Esophagus muscularis mucosa (tissue), 4 donors: ENCODE measurements around the gene VEPH1. TPM values are rescaled to one million over a fixed set of nuclear protein-coding genes. Genes with fewer than 3 reads are reported as not detected.

Source experiments
- DNase-seq: peaks from one replicate; pipeline ENCODE4 v3.0.0-alpha.2; 2017; ENCODE audit errors: extremely low spot score
- H3K27ac ChIP-seq, 4 donors: fragments of 200-600 bp; sonication (generic); replicated peaks in 1 of 4; 1 replicate in 3 of 4; 2 replicates in 1 of 4; pipeline ENCODE4 v1.5.1; 2016 to 2019; ENCODE audit warnings: mild to moderate bottlenecking in 1 of 4
- H3K27me3 ChIP-seq, 4 donors: fragments of 200-600 bp; sonication (generic); one replicate each; pipeline versions ENCODE4 v1.5.1 to v1.6.0; 2016 to 2019
- H3K36me3 ChIP-seq, 4 donors: fragments of 200-600 bp; sonication (generic); one replicate each; pipeline ENCODE4 v1.5.1; 2016 to 2019
- H3K4me1 ChIP-seq, 4 donors: fragments of 200-600 bp; sonication (generic); one replicate each; pipeline ENCODE4 v1.5.1; 2016 to 2019
- H3K4me3 ChIP-seq, 4 donors: fragments of 200-600 bp; sonication (generic); 1 replicate in 2 of 4; 2 replicates in 2 of 4; pipeline ENCODE4 v1.5.1; 2016 to 2019; ENCODE audit warnings: mild to moderate bottlenecking in 4 of 4, moderate library complexity in 1 of 4
- H3K9me3 ChIP-seq, 4 donors: fragments of 200-600 bp; sonication (generic); 1 replicate in 3 of 4; 2 replicates in 1 of 4; pipeline ENCODE4 v1.5.1; 2016 to 2019
- CTCF ChIP-seq, 3 experiments: fragments of 200-600 bp in 2 of 3; fragments of 450-650 bp in 1 of 3; sonication (generic) in 2 of 3; IDR thresholded peaks; one replicate each; pipeline ENCODE4 v1.5.1; 2017 to 2019; ENCODE audit warnings: antibody characterized with exemption in 3 of 3, mild to moderate bottlenecking in 2 of 3, moderate library complexity in 1 of 3
- EP300 ChIP-seq: sonication (generic); formaldehyde crosslinking; IDR thresholded peaks from one replicate; pipeline ENCODE4 v1.6.1; 2017; ENCODE audit warnings: antibody characterized with exemption
- POLR2A ChIP-seq: fragments of 450-650 bp; IDR thresholded peaks from one replicate; pipeline ENCODE4 v1.6.1; 2017; ENCODE audit warnings: antibody characterized with exemption, moderate library complexity, mild to moderate bottlenecking, low read depth
- POLR2AphosphoS5 ChIP-seq, 2 donors: sonication (generic); formaldehyde crosslinking; IDR thresholded peaks; one replicate each; pipeline ENCODE4 v1.6.1; 2017; ENCODE audit warnings: antibody characterized with exemption in 2 of 2
- WGBS: methylation state at CpG from one replicate; pipeline ENCODE4 v1.1.5; 2018; 5-methylcytosine and 5-hydroxymethylcytosine counted together
- intact Hi-C: fragments of 100-400 bp; cut with DNase I; formaldehyde crosslinking; loops from one replicate; pipeline ENCODE4 v1.15.1; 2023
- total RNA-seq, 4 donors: library from RNA; depleted of rRNA; stranded (reverse); fragments of >200 nt; gene quantifications; one replicate each; pipeline versions ENCODE4 v1.1.0 to v1.2.1, GENCODE V29; 2016

The VEPH1 gene
- total RNA-seq, 4 donors from 2014 or later: 0.23 to 1.2 (median 0.52) TPM; not detected in 1

DNA sequence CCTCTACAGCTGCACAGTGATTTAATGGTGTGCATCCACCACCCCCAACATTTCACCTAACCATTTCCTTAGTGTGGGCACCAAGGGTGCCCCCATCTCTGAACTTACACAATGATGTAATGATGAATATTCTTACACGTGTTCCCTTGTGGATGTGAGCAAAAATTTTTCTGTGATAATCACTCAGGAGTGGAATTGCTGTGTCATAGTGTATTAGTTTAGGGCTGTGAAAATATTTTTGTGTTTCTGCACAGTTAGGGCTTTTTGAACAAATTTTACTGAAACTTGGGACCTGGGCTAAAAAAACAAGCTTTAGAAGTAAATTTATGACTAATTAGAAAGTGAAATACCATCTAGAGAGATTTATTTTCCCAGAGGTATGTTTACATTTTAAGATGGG is 208.7 kb downstream of the VEPH1 start:
- 41% methylated on average over 1 of the region's 1 CpG for WGBS
- Histone ChIP-seq H3K36me3 (no peaks in the 10 kb centered on the region), H3K9me3 (no peaks in the 10 kb centered on the region), H3K4me3 (no peak overlapping the region), H3K4me1 (no peaks in the 10 kb centered on the region), H3K27ac (no peak overlapping the region), H3K27me3 (no peaks in the 10 kb centered on the region)
- intact Hi-C loops: no loop called here
- TF ChIP-seq POLR2AphosphoS5 (IDR thresholded peaks at IDR 0.05) (no peak), CTCF (IDR thresholded peaks at IDR 0.05) (no peak), EP300 (no peak), POLR2A (no peak)
- no peak for DNase-seq

GRCh38 chr3:157290766-157291165 is 212.4 kb downstream of the VEPH1 start:
- H3K27ac ChIP-seq: no peak overlapping the region
- H3K36me3 ChIP-seq: no peaks in the 10 kb centered on the region
- 55% methylated on average over 2 of the region's 2 CpGs for WGBS
- no peaks in the 10 kb centered on the region for H3K9me3 ChIP-seq
- H3K4me3 ChIP-seq: no peak overlapping the region
- intact Hi-C loops: no loop called here
- no peak for DNase-seq
- TF ChIP-seq POLR2A (no peak), CTCF (IDR thresholded peaks at IDR 0.05) (no peak), EP300 (no peak), POLR2AphosphoS5 (IDR thresholded peaks at IDR 0.05) (no peak)
- H3K4me1 ChIP-seq: no peaks in the 10 kb centered on the region
- H3K27me3 ChIP-seq: no peaks in the 10 kb centered on the region

DNA sequence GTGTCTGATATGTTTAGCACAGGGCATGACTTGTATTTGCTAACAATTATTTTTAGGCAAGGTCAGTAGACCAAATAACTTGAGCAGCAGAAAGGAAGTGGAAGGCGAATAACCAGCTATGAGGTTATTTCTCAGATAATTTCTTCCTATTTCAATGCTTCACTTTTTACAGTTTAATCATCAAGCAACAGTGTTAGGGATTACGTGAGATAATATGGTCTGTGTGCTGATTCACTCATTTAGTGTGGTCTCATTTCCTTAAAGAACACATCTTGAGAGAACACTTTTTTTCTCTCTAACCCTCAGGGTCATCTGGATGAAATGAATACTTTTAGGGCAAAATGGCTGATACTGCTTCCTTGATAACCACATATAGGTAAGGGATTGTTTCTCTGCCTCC is 217.2 kb downstream of the VEPH1 start:
- DNase-seq: no peak
- peaks cover 0 to 2% (median 0%) of the 10 kb centered on the region in 4 donors for H3K4me1 ChIP-seq
- 91% methylated on average over 2 of the region's 2 CpGs for WGBS
- no peak overlapping the region for H3K27ac ChIP-seq
- no peaks in the 10 kb centered on the region for H3K27me3 ChIP-seq
- H3K9me3 ChIP-seq: no peaks in the 10 kb centered on the region
- TF ChIP-seq POLR2A: no peak
- no peak for TF ChIP-seq EP300
- TF ChIP-seq CTCF (IDR thresholded peaks at IDR 0.05): no peak
- TF ChIP-seq POLR2AphosphoS5 (IDR thresholded peaks at IDR 0.05): no peak
- no peak overlapping the region for H3K4me3 ChIP-seq
- intact Hi-C loops: no loop called here
- H3K36me3 ChIP-seq: no peaks in the 10 kb centered on the region

DNA sequence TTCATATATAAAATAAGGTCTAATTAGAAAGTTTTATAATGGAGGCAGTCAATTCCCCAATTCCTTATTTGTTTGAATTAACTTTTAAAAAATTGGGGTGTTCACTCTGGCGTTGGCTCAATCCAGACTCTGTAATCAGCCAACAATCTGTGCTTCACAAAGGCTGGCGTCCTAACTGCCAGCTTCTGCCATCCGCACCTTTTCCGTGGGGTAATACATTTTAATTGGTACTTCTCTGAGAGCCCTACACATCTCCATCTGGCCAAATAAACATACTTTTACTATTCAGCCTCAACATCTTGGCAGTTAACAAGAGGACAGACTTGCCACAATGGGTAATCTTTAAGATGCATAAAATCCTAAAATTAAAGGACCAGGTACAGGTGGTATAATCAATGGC is 218.1 kb downstream of the VEPH1 start:
- intact Hi-C loops: no loop called here
- WGBS: 88% methylated on average over 4 of the region's 4 CpGs
- H3K9me3 ChIP-seq: no peaks in the 10 kb centered on the region

More for the DNA sequence above, 218.1 kb downstream of the VEPH1 start:
- Histone ChIP-seq H3K4me3 (no peak overlapping the region), H3K36me3 (no peaks in the 10 kb centered on the region), H3K4me1 (peaks cover 0 to 2% (median 0%) of the 10 kb centered on the region in 4 donors), H3K27ac (no peak overlapping the region), H3K27me3 (no peaks in the 10 kb centered on the region)
- TF ChIP-seq EP300: no peak
- no peak for TF ChIP-seq POLR2A
- no peak for TF ChIP-seq CTCF (IDR thresholded peaks at IDR 0.05)
- no peak for TF ChIP-seq POLR2AphosphoS5 (IDR thresholded peaks at IDR 0.05)
- no peak for DNase-seq
